GM19240 (cell line): Measurements from ENCODE around the gene MRAP2.

Source experiments
- DNase-seq: peaks from one replicate; pipeline ENCODE4 v3.0.0; 2011; ENCODE audit warnings: low spot score; ENCODE audit not compliant: insufficient read length

MRAP2 gene, protein sequence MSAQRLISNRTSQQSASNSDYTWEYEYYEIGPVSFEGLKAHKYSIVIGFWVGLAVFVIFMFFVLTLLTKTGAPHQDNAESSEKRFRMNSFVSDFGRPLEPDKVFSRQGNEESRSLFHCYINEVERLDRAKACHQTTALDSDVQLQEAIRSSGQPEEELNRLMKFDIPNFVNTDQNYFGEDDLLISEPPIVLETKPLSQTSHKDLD

DNA sequence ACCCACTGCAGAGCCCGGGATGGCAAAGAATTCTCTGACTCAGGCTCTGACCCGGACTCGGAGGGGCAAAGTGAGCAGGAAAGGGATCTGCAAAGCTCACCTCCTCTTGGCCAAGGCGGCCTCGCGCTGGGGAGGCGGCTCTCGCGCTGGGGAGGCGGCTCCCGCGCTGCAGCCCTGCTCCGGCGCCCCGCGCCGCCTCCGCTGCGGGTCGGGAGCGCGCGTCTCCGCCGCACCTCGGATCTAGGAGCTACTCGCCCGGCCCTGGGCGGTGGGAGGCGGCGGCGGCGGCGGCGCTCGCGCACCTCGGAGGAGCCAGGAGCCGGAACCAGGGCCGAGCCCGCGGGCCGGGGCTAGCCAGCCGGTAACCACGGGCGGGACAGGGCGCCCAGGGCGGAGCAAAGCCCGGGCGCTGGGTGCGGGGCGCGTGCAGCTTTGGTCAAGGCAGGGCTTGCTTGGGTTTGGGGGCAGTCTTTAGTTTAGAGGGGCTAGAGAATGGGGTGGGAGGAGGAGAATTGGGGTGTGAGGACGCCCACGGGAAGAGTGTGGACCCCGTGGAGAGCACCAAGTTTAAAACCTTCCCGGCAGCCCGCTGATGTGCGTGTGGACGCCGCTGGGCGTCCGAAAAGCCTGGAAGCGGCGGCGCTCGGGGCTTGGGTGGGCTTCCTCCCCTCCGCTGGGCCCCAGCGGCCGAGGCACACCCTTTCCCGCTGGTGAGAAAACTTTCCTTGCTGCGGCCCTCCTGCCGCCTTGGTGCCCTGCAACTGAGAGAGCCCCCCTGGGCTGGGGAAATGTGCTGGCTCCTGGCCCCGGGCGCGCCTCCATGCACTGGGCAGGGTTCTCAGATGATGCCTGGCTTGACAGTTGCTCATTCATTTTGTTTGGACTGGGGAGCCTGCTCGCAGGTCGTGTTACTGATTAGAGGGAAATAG, at the start of gene MRAP2:
TSS of gene MRAP2 (plus strand) at position 250 of the 929 bp plus-strand sequence. CDS start 21,547 bp downstream, outside the sequence.
- no peak for DNase-seq

DNA sequence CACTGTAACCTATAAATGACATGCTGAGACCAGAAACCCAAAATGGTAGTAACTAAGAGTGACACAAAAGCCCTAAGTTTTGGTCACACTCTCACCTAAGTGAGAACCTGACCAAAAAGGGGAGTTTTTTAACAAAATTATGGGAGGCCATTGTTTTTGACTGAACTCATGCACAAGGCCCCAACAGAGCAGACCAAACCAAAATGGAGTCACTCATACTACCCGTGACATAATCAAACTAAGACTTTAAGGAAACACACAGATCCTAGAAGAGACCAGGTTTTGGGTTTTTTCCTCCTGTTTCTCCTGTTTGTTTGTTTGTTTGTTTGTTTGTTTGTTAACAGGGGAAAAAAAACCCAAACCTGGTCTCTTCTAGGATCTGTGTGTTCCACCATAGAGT, 49.2 kb upstream of the MRAP2 start:
- no peak for DNase-seq

DNA sequence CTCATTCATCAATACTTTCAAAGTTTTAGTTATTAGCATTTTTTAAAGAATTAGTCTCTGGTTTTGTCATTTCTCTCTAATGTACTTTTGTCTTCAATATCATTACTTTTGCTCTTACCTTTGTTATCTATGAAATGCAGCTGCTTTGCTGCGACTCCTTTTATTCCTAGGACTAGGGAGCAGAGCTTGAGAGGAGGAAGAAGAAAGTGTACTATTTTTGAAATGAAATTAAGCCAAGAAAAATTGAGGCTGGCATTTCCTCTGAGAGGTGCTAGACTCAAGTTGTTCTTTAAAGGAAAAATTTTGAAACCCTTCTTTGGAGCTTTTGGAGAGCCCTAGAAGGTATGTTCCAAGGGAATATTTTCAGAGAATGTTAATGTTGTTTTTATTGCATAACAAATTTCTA, 48.3 kb upstream of the MRAP2 start:
- DNase-seq = no peak

DNA sequence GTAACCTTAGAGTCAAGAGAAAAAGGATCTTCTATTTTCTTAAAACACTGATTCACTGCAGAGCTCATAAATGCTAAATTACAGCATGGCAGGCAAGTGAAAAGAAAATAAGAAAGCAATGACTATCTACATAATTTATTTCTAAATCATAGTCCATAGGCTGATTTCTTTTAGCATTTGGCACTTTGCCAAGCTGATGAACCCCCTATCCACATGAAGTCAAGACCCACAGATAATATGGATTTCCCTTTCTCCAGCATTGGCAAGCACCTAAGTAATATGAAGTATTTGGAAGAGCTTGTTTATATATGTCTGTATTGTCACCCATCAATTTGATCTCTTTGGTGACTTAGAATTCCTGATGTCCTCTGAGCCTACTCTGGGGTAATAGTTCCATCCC, 47.9 kb upstream of the MRAP2 start:
- no peak for DNase-seq

DNA sequence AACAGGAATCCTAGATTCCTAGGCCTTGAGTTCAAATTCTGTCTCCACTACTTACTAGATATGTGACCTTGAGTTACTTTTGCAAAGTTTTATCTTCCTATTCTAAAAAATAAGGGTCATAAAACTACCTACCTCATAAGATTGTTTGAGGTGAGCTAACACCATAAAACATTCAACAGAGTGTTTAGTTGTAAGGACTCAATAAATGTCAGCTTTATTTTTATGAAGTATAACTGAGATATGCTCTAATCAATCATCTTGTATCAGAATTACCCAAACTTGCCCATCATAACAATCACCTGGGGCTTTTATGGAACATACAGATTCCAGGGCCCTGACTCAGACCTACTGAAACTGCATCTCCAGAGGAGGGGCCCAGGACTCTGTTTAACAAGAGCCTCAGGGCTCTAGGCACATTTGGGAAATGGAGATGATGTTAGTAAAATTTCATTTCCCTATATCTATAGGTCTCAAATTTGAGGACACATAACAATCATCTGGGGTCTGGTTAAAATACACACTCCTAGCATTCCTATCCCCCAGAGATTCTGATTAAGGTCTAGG, 35.5 kb upstream of the MRAP2 start:
- no peak for DNase-seq

DNA sequence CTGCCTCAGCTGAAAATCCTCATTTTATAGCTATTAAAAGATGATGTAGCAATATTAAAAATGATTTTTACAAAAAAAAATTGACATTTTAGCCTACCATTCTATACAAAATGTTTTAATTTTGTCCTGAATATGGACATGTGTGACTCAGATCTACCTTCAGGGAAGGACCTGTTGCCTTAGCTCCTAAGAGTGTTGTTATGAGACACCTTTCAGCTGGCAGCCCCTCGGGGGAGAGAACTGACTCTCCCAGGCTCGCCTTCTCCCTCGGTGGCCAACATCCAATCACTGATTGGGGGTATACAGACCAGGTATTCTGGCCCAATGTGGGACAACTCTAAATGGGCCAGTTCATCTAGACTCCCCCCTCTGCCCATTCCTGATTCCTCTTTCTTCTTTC, 32.5 kb upstream of the MRAP2 start:
- no peak for DNase-seq

DNA sequence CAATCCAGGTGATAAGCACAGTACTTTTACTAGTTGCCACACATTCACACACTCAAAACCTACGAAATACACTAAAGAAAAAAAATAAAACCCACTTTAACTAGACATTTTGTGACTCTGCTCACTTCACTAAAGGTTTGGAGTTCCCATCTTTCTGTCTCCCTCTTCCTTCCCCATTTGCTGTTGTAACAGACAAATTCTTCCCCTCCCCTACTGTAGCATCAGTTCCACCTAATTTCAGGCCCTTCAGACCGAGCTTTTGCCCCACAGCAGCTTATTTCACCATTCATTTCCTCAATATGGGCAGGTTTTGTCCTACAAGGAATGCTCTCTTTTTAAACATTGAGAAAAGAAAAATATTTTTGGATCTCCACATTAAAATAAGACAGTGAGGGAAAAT, 31.3 kb upstream of the MRAP2 start:
- DNase-seq = no peak

DNA sequence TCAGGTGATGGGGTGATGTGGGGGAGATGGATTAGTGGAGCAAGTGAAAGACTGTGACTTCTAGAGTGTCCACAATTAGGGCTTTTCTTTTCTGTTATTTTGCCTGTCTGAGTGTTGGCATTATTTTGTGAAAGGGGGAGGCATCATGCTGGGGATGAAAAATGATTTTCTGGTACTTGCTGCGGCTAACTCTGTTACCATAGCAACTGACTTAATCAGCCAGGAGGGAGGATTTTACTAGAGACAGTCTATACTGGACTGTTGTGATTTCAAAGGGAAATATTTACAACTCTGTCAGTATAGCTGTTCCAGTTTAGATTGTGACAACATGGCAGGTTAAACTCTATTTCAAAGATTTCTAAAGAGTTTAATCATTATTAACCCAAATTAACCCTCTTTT, 30.4 kb upstream of the MRAP2 start:
- DNase-seq = no peak

DNA sequence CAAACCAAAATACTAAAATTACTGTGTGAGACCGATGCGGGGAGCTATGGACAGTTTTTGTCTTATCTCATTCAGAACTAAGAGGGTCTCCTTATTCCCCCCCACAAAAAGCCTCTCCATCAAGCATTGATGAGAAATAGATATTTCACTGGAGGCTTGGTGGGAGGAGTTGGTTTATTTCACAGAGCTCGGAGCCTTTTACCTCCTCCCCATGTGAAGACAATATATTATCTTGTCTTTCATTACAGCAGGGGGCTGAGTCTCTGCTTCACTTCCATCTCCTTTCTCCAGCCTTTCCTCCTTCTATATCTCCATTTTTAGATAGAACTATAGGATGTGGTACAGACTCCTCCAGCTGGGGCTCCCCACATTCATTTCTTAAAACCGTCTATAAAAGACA, 29.9 kb upstream of the MRAP2 start:
- DNase-seq = no peak

DNA sequence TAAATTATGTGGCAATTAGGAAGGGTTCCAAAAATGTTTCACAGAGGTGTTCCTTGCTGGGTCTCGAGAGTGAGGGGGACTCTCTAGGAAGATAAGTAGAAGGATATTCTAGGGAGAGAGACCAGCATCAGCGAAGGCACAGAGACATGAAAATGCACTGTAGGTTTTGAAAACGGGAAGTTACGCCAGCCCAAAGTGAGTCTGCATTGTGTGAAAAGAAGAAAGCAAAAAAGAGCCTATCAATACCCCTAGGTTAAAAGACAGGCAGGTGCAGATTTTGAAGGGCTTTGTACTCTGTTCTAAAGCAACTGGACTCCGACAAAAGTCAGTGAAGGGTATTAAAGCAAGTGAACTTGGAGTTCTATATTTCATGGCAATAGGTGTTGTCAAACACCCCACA, 25.7 kb upstream of the MRAP2 start:
- no peak for DNase-seq

DNA sequence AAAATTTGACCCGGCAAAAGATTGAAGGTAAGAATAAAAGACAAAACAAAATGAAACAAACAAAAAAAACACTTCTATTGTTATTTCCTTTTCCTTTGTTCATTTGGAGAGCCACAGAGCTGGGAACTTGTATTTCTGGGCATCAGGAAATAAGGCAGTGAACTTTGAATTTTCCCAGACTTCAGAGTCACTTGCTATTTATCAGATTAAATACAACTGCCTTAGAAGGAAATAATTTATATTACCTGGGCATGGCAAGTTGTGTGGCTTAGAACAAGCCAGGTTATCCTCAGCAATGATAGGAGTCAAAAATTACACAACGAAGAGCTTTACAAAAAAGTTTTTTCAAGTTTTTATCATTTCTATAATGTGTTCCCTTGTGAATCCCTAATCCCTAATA, 20.2 kb upstream of the MRAP2 start:
- no peak for DNase-seq

DNA sequence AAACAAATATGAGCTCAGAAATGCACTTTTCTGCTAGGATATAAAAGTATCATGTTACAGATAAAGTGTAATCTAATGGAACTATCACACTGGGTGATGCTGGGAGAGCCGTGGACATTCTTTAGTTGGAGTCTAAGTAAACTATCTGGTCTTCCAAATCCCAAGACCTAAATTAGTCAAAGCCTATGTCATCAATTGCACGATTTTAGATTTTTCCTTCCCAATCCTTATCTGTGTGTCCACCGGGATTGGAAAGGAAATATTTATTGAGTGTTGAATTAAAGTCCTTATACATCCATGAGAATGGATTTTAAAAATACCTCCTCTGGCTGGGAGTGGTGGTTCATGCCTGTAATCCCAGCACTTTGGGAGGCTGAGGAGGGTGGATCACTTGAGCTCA, 19.6 kb upstream of the MRAP2 start:
- no peak for DNase-seq

DNA sequence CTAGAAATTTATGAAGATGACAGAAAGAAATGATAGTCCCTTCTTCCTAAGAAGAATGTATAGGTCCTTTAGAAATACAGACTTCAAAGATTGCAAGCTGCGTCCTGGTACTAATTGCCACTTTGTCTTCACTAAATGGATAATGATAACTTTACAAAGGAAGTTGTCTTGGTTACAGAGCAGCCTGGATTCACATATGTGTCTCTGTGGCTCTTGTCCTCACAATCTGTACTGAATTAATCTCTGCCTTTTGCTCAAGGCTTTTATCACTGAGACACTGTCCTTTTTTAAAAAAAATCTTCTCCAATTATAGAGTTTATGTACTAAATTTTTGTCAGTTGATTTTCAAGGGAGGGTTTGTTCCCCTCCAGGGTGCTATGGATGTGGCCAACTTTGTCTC, 17.5 kb upstream of the MRAP2 start:
- no peak for DNase-seq

DNA sequence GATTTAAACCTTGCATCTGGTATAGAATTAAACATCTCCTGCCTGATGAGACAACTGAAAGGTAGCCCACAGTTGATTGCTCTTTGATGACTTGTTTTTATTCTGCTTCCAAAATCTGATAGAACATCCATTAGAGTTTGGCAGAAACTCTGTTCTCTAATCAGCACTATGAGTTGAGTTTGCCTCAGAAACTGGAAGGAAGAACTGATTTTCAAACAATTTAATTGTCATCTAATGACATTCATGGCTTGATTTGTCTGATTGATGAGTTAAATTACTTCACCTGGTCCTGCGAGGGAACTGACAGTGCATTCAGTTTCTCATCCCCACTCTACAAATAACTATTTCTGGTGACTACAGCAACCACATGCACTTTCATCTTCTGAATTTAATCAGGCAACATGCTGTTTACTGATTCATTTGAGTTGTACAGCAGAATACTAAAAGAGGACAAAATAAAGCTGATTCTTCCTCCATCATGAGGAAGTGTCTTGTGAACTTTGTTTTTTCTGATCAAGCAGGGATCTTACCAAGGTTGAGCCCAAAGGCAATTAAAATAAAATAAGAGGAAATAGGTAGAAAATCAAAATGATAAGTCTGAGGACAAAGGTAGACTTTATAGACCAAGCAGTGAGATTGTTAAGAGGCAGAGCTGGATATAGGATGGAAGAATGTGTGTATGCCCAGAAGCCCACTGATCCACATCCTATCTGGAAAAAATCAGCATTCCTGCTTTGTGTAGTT, 15.7 kb upstream of the MRAP2 start:
- DNase-seq = no peak

DNA sequence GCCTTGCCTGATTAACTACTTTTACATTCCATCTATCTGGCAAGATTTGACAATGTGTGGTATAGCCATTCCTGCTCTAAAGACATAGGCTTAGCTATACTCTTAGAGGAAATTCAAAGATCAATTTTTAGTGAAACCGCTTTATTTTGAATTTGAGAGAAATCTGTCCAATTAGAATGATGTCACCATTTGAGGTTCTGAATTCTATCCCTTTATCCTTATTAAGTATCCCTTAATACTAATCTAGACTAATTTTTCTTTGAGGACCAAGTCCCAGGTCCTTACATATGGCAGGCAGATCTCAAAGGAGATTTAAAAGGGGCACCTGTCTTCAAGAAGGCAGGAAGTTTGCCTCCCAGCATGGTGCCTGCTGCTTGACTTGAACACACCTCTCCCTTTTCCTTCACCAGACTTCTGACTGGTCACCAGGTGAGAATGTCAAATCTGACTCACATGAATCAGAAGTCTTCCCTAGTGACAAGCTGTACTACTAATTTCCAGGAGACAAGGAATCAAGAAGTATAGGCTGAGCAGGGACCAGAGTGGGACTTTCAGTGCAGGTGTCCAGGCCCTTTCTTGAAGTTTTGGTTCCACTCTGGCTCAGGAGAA, 15.0 kb upstream of the MRAP2 start:
- no peak for DNase-seq

DNA sequence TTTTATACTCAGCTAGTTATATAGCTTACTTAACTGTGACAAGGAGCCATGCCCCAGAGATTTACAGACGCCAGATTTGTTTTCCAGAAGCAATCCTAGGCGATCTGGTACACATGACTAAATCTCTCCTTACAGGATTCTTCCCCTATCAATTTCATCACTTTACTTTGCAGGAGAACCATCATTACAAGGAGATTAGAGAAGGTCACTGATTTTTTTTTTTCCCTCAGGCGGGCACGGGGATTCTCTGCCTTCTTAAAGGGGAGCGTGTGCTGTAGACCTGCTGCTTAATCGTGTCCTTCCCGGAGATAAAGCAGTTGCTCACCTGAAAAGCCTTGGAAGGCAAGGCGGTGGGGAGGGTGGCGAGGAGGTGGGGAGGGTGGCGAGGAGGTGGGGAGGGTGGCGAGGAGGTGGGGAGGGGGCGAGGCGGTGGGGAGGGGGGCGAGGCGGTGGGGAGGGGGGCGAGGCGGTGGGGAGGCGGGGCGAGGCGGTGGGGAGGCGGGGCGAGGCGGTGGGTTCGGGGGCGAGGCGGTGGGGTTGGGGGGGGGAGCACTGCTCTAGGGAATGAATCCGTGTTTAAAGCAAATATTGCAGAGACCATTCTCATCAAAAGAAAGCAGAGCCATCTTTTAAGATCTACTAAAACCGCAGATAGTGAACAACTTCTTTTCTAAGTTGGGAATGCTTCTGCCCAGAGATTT, 14.3 kb upstream of the MRAP2 start:
- DNase-seq = no peak

DNA sequence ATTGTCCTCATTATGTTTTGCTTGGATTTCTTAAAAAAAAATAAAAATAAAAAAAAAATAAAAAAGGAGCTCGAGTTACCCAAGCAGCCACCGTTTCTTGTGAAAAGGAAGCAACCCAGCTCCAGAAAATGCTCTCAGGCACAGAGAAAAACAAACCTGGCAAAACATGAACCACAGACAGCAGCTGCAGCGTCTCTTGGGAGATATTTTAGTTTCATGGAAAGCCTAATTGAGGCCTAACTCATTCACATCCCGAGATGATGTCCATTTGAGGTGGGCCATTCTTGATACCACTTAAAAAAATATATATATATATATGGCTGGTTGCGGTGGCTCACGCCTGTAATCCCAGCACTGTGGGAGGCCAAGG, 13.7 kb upstream of the MRAP2 start:
- no peak for DNase-seq

DNA sequence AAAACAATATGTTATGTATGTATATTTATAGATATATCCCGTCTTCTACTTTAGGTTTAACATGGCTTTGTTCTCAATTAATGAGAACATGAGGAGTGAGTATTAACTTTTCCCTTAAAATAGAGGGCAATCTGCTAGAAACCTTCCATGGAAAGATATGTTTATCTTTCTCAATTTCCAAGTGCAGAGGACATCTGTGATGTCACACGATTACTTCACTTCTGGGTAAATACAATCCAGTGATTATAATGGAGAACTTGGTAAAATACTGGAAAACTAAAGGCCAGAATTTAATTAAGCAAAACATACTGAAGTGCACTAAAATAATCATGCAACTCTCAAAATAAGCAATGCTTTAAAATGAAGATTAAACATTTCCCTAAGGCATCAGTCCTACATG, 11.9 kb upstream of the MRAP2 start:
- no peak for DNase-seq

DNA sequence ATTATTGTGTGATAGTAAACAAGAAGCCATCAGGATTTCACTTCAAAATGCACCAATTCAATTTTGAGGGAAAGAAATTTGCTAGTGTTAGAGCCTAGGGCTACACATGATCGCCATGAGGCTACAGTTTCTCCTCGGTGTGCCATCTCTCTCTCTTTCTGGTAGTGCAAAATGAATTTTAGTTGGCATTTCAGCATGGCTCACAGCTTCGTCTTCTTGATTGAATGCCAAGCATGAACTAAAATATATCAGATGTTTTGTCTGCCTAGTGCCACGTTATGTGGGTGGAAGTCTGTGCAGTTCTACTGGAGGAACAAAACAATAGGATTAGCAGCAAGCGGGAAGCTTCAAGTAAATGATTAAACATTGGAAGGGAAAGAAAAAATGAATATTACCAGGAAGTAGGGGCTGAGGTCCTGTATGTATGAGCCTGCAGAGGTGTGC, 6.8 kb upstream of the MRAP2 start:
- no peak for DNase-seq

DNA sequence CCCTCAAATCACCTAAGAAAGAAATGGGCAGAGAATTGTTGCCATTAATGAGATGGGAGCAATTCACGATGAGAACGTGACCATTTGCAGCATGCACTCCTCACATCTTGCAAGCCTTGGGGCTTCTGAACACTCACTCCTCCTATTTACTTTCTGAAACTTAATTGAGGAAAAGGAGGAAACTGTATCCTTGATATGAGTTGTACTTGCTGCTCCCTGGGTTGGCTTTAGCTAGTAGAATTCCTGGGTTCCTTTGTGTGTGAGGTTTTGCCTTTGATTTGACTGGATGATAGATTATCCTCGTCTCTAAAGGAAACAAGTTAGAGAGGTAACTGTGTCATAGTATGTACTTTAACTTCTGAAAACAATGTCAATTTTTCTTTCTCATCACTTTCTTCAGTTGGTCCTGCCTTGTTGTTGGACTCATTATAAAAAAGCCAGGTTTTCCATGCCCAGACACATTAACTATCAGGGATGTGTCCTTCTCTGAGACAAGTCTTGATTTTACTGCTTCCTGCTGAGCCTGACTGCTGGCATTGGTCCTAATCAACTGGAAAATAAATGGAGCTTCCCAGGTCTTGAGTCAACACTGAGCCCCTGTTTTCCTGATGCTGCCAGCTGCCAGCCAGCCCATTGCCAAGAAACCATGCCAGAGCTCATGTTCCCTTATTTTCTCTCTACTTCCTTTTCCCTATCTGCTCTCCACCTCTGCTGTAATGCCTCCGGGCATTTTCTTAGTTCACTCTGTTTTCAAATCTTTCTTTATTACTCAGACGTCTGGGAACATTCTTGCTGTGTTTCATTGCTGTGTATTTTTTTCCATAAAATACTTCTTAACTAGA, 6.0 kb upstream of the MRAP2 start:
- no peak for DNase-seq
